ENCODE measurements around the gene RALGAPA2.
A peak's percentile ranks its signal among the peaks of the same experiment; 100 is the strongest.

RALGAPA2 gene

DNA sequence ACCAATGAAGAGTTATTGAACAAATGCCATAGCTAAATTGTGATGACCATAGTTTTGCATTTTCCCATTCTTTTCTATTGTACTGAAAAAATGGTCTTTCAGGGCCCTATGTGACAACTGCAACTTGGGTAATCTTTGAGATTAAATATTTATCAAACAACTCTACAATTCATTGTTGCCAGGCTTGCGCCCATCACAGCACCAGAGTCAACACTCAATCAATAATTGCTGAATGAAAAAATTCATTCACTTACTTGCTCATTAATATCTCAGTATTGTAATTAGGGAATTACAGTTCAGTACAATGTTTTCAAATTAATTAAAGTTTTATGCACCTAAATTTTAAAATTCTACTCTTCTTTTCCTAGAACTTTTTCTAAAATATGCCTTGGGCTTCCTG, 7.7 kb upstream of the RALGAPA2 start:
- no peak for DNase-seq

DNA sequence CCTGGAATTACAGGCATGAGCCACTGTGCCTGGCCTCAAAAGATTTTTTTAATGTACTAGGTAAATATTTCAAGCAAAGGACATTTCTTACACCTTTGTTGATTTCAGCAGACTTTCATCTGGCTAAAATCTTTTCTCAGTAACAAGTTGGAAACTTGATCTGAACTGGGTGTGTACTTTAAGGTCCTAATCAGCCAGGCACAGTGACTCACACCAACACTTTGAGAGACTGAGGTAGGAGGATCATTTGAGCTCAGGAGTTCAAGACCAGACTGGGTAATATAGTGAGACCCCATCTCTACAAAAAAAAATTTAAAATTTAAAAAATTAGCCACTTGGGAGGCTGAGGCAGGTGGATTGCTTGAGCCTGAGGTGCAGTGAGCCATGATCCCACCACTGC, 7.0 kb upstream of the RALGAPA2 start:
- no peak for DNase-seq

DNA sequence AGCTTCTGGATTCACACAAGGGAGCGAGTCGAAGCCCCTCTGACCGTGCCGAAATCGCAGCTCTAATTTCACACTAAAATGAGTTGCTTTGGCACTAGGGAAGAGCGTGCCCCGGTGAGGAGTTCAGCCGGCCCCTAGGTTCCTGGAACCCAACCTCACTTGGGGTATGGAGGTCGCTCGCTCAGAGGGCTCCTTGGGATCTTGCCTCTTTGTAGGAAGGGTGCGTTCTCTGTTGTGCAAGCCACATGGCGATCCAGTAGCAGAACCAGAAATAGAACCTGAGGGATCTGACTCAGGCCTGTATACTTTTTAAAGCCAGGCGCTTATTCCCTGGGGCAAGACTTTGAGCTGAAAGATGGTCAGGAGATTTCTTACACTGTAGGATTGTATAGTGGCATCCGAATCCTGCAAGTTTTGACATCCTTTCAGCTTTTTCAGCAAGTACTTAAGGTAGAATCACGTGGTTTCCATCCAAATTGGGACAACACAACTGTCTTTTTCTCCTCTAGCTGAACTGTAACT, 861 bp upstream of the RALGAPA2 start:
- no peak for DNase-seq

DNA sequence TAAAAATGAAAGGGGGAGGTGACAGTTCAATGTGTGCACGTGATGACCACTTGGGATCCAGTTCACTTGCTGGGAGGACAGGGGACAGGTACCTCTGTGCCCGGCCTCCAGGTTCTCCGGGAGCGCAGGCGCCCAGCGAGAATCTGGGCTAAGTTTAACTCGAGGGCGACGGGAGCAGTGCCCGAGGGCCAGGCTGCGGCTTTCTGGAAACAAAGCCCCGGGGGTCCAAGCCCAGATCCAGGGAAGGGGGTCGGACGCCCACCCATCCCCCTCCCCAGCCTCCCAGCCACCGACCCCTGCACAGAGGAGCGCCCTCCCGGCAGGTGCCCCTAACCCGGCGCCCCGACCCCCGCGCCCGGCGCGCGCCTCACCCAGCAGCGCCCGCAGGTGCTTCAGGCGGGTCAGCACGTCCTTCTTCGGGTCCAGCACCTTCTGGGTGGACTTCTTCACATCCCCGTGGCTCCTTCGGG, 405 bp downstream of the RALGAPA2 start:
- no peak for DNase-seq

DNA sequence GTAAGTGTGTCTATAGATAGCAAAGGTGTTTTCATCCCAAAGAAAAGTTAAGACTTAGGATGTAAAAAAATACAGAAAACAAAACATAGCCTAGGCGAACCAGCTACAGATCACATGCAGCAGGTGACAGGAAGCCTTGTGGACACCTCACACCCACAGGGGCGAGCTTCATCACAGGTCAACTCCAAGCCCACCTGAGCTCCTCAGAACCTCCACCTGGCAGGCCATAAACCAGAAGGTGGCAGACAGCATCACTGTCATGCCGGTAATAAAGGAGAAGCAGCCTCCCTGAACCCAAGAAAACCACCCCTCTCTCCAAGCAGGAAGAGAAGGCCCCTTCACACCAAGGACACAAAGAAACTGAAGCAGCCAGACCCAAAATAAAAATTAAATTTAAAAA, 1.0 kb downstream of the RALGAPA2 start:
- DNase-seq: no peak

DNA sequence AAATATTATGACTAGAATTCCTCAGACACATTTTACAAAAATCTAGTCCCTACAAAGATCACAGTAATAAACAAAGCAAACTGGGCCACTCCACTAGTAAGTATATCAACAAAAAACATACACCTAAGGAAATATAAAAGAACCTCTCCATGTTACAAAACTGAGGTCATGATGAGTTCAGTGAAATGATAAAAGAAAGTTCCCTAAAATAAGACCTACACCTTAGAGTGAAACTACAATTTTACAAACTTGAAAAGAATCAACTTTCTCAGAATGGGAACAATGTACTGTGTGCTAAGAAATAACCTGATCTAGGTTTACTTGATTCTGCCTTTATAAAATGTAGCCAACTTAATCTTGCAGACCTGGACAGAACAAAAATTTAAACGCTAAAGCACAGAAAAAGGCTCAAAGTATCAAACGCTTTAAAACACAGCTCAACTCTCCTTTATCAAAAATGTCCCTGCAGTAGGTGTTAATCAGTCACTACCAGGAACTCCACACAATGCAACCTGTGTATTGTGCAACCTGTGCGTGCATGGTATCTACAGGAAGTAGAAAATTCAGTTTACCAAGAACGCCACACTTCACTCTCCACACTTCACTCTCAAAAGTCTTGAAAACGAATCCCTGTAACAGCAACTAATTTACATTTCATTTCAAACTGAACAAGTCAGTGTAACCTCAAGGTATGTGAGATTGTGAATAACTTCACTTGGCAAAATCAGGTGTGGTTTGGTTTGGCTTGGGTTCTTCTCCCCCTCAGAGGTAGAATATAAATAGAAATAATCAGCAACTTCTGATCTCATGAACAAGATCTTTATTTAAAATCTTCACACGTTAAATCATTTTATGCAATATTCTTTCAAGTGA, 1.8 kb downstream of the RALGAPA2 start:
- DNase-seq: no peak

DNA sequence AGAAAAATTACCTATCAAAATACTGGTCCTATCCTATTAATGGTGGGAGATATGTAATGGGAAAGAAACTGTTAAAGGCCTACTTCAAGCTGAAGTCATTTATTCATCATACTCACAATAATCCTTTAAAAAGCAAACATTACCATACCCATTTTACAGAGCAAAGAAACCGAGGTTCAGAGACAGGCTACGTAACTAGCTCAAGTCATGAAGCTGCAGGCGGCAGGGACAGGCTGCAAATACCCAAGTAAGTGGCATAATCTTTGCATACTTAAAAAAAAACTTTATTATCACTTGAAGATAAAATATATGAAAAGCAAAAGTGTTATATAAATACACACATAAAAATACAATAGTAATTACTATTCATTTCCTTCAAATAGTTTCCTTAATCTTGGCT, 2.6 kb downstream of the RALGAPA2 start:
- no peak for DNase-seq

DNA sequence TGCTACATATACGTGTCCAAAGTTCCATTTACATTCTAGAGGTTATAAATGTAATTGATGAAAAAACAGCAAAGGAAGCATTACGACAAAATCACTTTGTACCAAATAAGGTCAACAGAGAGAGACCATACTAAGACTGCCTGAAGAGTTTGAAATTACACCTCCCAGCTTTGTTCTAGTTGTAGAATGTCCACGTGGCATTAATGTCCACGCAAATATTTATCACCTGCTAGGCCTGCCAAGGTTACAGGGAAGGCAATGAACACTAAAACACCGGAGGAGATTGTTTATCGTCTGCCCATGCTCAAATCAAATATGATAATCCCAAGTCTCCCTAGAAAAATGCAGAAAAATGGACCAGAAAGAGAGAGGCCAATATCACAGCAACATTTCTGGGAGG, 6.2 kb downstream of the RALGAPA2 start:
- DNase-seq: no peak

DNA sequence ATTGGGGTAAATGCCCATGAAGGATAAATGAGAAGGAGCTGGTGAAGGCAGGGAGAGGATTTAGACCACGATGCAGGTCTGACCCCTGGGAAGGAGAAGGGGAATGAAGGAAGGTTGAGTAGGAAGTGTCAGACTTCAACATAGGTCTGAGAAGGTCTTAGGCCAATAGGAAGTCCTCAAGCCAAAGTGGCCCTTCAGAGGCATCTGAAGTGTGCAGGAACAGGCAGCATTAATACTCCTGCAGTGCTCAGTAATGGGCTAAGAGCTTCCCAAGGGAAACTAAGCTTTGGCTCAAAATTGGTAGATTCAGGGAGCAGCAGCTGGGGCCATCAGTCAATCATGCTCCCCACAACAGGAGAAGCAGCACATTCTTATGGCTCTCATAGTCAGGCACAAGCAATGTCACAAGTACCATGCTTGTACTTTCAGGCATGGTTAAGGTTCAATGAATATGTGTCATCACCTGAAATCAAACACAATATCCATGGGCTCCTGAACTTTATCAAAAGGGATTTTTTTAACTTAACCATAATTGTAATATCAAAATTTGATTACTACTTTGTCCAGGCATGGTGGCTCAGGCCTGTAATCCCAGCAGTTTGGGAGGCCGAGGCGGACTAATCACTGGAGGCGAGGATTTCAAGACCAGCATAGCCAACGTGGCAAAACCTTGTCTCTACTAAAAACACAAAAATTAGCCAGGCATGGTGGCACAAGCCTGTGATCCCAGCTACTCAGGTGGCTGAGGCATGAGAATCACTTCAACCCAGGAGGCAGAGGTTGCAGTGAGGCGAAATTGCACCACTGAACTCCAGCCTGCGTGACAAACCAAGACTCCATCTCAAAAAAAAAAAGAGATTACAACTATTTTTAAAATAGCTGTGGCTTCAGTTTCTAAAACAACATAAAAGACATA, 9.9 kb downstream of the RALGAPA2 start:
- no peak for DNase-seq

DNA sequence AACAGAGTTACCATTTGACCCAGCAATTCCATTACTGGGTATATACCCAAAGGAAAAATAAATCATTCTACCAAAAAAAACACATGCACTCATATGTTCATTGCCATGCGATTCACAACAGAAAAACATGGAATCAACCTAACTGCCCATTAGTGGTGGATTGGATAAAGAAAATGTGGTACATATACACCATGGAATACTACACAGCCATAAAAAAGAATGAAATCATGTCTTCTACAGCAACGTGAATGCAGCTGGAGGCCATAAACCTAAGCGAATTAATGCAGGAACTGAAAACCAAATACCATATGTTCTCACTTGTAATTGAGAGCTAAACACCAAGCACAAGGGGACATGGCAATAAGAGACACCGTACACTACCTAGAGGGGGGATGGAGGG, 12.5 kb downstream of the RALGAPA2 start:
- DNase-seq: no peak

DNA sequence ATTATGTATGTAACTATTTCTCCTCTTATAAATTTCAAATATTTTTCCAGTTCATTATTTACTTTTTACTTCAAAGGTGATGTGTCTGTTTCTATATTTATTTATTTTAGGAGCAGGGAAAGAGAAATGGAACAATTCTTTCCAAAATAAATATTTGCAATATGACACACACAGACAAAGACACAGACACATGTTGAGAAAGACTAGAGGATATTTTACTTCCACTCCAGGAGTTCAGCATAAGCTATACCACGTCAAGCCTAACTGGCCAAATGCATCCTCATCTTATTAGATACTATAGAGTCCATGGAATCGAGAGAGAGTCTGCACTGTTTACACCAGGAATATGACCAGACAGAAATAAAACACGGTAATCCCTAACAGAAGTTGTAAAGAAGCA, 13.3 kb downstream of the RALGAPA2 start:
- peak; percentile 16 for DNase-seq

DNA sequence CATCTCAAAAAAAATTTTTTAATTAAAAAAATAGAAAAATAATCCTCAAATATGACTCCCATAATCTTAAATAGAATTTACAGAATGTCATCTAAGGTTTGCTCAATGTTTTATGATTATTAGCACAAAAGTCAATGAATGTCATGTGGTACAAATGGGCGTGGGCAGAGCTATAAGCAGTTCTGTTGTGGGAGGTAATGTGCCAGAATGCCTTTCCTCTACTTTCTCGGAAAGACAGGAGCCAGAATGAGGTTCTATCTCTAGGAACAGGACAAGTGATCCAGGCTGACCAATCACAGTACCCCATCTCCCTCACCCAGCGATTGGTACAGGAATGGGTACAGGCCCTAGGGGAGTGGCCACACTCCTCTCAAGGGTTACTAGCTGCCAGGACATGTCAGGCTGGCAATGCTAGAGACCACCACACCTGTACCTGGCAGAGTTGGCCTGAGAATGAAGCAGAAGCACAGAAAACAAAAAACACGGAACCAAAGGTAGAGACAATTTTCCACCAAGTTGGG, 15.1 kb downstream of the RALGAPA2 start:
- DNase-seq: no peak

DNA sequence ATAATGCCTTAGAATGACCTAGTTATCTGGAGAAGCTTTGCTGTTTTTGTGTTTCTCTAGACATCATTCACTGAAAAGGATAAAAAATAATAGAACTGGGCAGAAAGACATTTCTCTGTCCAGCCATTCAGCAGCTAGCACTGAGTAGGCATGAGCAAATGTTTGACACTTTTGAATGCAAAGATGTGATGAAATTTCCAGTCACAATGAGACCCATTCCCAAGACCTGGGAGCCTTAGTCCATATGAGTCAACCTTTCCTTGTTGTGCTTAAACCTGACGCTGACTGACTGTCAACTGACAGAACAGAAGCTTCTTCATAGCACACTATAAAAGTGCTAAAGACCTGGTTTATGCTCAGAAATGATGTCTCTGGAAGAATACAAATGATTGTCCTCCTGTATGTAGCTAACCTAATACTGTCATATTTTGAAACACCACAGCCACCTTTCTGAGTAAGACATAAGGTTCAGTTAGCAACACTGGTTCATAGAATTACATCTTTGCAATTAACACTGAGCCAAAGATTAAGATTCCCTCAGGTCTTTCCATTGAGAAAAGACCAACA, 17.1 kb downstream of the RALGAPA2 start:
- DNase-seq: no peak

DNA sequence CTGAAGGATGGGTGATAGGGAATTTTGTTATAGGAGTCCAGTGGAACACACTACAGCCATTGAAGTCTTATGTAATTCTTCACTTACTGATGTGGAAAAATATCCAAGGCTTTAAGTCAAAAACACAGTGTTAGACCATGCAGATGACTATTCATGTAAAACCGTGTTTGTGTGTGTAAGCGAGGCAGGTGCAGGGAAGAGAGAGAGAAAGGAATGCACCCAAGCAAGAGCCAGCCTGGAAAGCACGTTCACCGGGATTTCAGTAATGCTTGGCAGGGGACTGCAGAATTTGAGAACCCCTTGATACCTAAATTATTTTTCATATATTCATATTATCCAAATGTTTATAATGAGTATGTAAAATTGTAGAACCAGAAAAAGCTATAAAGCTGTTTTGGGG, 17.9 kb downstream of the RALGAPA2 start:
- DNase-seq: no peak

DNA sequence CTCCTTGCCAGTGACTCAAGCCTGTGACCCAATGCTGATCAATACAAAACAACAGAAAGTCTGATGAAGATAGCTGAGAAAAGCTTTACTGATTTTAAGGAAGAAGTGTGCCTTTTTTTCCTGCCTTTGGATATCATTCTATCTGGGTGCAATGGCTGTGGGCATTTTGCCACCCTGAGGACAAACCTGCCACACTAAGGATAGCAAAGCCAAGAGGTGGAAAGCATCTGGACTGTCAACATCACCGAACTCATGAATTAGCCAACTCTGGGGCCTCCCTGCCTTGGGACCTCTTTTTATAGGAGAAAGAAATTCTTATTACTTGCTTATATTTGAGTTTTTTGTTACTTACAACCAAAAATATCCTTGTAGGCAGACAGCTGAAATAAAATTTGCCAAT, 19.9 kb downstream of the RALGAPA2 start:
- no peak for DNase-seq

DNA sequence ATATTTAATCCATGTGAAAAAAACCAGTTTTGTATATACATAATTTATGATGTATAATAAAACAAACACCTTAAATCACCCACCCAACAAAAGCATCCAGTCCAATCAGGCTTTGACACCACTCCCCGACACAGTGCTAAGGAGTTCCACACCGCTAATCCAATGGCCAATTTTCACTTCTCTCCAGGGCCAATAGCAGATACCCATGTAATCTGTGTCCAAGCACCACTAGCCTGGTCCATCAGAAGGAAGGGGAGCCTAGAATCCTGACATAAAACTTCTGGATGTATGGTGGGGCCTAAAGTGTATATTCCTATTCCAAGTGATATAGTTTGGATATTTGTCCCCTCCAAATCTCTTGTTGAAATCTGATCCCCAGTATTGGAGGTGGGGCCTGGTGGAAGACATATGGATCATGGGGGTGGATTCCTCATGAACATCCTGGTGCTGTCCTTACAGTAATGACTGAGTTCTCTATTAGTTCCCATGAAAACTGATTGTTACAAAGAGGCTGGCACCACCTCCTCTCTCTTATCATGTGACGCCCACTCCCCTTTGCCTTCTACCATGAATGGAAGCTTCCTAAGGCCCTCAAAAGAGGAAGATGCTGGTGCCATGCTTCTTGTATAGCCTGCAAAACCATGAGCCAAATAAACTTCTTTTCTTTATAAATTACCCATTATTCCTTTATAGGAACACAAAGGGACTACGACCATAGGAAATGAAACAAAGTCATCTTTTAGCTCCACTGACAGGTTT, 20.8 kb downstream of the RALGAPA2 start:
- no peak for DNase-seq

DNA sequence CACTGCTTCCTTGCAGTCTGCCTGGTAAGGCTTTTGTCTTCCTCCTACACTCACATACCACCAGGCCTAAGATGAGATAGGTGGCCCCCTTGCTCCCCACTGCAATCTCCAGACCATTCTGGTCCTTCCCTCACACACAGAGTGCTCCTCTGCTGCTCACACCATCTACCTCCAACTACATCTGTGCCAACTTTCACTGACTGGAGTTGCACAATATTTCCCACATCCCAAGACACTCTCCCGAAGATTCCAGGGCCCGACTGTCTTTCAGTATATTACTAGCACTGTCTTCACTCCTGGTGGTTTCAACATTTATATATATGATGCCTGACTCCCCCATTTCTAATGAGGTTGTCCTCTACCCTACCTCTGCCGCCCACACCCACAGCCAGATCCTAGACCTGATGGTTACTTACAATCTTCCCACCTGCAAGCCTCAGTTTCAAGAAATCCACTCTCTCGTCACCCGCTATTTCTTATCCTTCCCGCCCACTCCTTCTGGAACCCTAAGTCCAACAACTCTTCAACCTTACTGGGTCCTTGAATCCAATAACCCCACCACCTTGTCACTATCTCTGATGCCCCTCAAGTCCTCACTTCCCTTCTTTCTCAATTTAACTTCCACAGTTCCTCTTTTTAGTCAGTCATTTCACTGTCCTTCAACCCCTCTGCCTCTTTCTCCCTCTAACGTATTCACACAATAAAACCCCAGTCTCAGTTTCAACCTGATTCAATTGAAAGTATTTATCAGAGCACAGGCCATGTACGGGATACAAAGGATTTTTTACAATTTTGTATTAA, 21.6 kb downstream of the RALGAPA2 start:
- no peak for DNase-seq

DNA sequence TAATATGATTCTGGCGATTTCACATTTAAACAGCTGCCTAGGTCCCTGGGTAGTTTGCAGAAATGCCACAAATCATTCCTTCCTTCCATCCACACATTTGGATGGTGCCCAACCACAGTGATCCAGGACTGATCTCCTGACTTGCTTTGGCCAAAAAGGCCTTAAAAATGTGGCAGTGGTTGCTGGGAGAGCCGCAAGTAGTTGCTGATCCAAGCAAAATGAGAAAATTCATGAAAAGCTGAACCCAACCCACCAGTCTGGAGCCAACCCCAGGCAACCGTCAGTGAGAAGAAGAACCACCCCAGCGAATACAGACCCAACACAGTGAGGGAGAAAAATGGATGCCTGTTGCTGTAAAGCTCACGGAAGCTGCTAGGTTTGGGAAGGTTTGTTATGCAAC, 25.1 kb downstream of the RALGAPA2 start:
- DNase-seq: peak; percentile 94

DNA sequence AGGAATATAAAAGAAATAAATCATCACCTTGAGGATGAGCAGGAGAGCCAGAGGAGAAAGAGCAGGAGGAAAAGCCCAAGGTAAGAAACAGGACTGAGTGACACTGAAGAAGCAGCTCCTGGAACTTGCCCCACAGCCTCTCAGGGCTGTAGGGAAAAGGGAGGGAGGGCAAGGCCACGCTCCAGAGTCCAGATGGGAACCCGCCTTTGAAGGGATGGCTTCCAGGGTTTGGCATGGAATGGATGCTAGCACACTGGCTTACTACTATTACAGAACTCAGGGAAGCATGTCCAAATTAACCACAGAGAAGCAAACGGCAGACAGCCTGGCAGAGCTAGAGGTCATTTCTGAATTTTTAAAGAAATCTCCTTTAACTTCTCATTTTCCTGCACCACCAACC, 26.8 kb downstream of the RALGAPA2 start:
- peak; percentile 85 for DNase-seq

DNA sequence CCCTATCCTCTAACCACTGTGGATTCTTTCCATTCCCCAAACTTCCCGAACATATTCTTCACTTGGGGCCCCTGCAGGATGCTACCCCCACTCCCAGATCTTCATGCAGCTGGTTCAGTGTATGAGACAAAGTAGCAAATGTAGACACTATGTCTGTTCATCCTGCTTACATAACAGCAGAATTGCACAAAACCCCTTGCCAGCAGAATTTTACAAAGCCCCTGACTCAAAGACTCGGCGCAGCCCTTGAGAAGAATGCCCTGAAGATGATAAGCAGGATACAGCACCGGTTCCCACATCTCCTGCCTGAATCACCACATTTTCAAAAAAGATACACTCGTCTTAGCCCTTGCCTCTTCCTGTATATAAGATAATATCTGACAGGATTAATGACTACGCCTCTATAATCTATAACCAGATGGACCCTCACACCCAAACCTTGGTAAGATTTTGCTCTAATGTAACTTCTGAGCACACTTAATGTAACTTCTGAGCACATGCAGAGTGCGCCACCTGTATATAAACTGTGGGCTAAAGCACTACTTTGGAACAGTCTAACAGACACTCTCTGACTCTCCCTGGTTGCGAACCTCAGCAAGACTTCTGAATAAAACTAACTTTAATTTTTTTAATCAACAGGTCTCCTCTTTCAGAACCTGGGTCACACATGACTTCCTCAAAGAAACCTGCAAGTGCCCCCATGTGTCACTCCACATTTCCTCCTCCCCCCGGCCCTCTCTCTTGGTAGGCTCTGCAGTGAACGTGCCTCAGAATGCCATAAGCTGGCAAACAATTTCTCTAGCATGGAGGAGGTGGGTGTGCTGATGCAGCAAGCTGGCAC, 28.7 kb downstream of the RALGAPA2 start:
- no peak for DNase-seq
